OCI-LY3 (cell line): Measurements from ENCODE around the gene PRSS37.

ENCODE experiments used
- EZH2phosphoT487 ChIP-seq: fragments of 200-600 bp; shearing (Covaris generic); IDR thresholded peaks from 2 replicates; pipeline ENCODE4 v1.6.1; 2018; ENCODE audit warnings: antibody characterized with exemption, mixed run types, low read depth
- TF ChIP-seq, protein P1 (sequence below): fragments of 200-600, 300-600 bp; sonication (generic); IDR thresholded peaks from 2 replicates; pipeline ENCODE4 v1.5.1; 2014; ENCODE audit warnings: antibody characterized with exemption, low read length, low read depth

DNA sequence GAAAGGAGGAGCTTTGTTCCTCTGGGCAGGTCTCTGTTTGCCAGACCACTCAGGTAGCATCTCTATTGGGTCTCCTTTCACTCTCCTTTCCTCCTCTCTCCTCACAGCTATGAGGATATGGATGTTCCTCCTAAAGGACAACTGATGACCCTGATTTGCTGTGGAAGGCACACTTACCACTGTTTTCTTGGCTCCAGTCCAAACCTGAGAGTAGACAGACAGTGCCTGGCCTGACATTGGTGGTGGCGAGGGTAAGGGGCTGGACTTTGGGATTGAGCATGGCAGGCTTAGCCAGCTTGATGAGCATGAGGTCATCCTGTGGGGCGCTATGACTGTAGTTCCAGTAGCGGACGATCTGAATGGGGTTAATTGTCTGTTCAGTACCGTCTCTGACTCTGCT, 3.6 kb downstream of the PRSS37 start:
- TF ChIP-seq, protein P1, sequence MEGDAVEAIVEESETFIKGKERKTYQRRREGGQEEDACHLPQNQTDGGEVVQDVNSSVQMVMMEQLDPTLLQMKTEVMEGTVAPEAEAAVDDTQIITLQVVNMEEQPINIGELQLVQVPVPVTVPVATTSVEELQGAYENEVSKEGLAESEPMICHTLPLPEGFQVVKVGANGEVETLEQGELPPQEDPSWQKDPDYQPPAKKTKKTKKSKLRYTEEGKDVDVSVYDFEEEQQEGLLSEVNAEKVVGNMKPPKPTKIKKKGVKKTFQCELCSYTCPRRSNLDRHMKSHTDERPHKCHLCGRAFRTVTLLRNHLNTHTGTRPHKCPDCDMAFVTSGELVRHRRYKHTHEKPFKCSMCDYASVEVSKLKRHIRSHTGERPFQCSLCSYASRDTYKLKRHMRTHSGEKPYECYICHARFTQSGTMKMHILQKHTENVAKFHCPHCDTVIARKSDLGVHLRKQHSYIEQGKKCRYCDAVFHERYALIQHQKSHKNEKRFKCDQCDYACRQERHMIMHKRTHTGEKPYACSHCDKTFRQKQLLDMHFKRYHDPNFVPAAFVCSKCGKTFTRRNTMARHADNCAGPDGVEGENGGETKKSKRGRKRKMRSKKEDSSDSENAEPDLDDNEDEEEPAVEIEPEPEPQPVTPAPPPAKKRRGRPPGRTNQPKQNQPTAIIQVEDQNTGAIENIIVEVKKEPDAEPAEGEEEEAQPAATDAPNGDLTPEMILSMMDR: no peak
- no peak for TF ChIP-seq EZH2phosphoT487
